Stomach smooth muscle (tissue), 2 donors: Measurements from ENCODE around the gene ATP8A1.

Source experiments
- H3K27ac ChIP-seq: one replicate; pipeline ENCODE4 v1.7.0; 2013; ENCODE audit warnings: mild to moderate bottlenecking, low read length, inconsistent platforms
- H3K27me3 ChIP-seq, 2 donors: one replicate each; pipeline ENCODE4 v1.7.0; 2013; ENCODE audit warnings: low read length in 2 of 2; ENCODE audit not compliant: insufficient read depth in 2 of 2, control insufficient read depth in 1 of 2
- H3K36me3 ChIP-seq, 2 donors: one replicate each; pipeline ENCODE4 v1.7.0; 2013; ENCODE audit warnings: low read length in 2 of 2; ENCODE audit not compliant: control insufficient read depth in 2 of 2, insufficient read depth in 2 of 2
- H3K4me1 ChIP-seq: one replicate; pipeline ENCODE4 v1.7.0; 2013; ENCODE audit warnings: low read length; ENCODE audit not compliant: control insufficient read depth, insufficient read depth
- H3K4me3 ChIP-seq, 2 donors: one replicate each; pipeline ENCODE4 v1.7.0; 2013; ENCODE audit warnings: low read length in 2 of 2
- H3K9ac ChIP-seq, 2 donors: one replicate each; pipeline ENCODE4 v1.7.0; 2013; ENCODE audit warnings: low read length in 2 of 2, mild to moderate bottlenecking in 1 of 2
- H3K9me3 ChIP-seq, 2 donors: one replicate each; pipeline ENCODE4 v1.7.0; 2013; ENCODE audit warnings: low read length in 2 of 2; ENCODE audit not compliant: control insufficient read depth in 2 of 2
- donor health status: healthy.
- donor health status: Pancreatic carcinoma.

ATP8A1 gene

GRCh38 chr4:42512226-42512625 is 144.7 kb downstream of the ATP8A1 start:
- Histone ChIP-seq H3K4me1 (no peaks in the 10 kb centered on the region), H3K27me3 (no peaks in the 10 kb centered on the region), H3K9ac (no peak overlapping the region), H3K27ac (no peak overlapping the region), H3K36me3 (no peaks in the 10 kb centered on the region), H3K4me3 (no peak overlapping the region), H3K9me3 (no peaks in the 10 kb centered on the region)

GRCh38 chr4:42510225-42510624 is 146.7 kb downstream of the ATP8A1 start:
- Histone ChIP-seq H3K9me3 (no peaks in the 10 kb centered on the region), H3K9ac (no peak overlapping the region), H3K4me3 (no peak overlapping the region), H3K27ac (no peak overlapping the region), H3K4me1 (no peaks in the 10 kb centered on the region), H3K27me3 (no peaks in the 10 kb centered on the region), H3K36me3 (no peaks in the 10 kb centered on the region)

- no peaks in the 10 kb centered on the region for H3K4me1 ChIP-seq
- no peak overlapping the region for H3K27ac ChIP-seq
- no peak overlapping the region for H3K4me3 ChIP-seq
- no peaks in the 10 kb centered on the region for H3K36me3 ChIP-seq
- no peak overlapping the region for H3K9ac ChIP-seq
- H3K9me3 ChIP-seq = no peaks in the 10 kb centered on the region
- no peaks in the 10 kb centered on the region for H3K27me3 ChIP-seq
Measured at GRCh38 chr4:42501624-42502401, 155.1 kb downstream of the ATP8A1 start.

- Histone ChIP-seq H3K27ac (no peak overlapping the region), H3K4me1 (no peaks in the 10 kb centered on the region), H3K36me3 (no peaks in the 10 kb centered on the region), H3K4me3 (no peak overlapping the region), H3K27me3 (no peaks in the 10 kb centered on the region), H3K9me3 (no peaks in the 10 kb centered on the region), H3K9ac (no peak overlapping the region)
Measured at GRCh38 chr4:42498040-42498439, 158.9 kb downstream of the ATP8A1 start.

- H3K36me3 ChIP-seq = no peaks in the 10 kb centered on the region
- H3K9me3 ChIP-seq = no peaks in the 10 kb centered on the region
- H3K4me1 ChIP-seq = no peaks in the 10 kb centered on the region
- H3K9ac ChIP-seq = no peak overlapping the region
- H3K27me3 ChIP-seq = no peaks in the 10 kb centered on the region
- no peak overlapping the region for H3K27ac ChIP-seq
- H3K4me3 ChIP-seq = no peak overlapping the region
Measured at GRCh38 chr4:42497142-42497910, 159.6 kb downstream of the ATP8A1 start.

- no peaks in the 10 kb centered on the region for H3K4me1 ChIP-seq
- H3K9ac ChIP-seq = no peak overlapping the region
- no peak overlapping the region for H3K4me3 ChIP-seq
- no peaks in the 10 kb centered on the region for H3K27me3 ChIP-seq
- no peaks in the 10 kb centered on the region for H3K36me3 ChIP-seq
- H3K9me3 ChIP-seq = no peaks in the 10 kb centered on the region
- no peak overlapping the region for H3K27ac ChIP-seq
Measured at GRCh38 chr4:42492962-42493361, 163.9 kb downstream of the ATP8A1 start.

- Histone ChIP-seq H3K9ac (no peak overlapping the region), H3K36me3 (no peaks in the 10 kb centered on the region), H3K27ac (no peak overlapping the region)
Measured at GRCh38 chr4:42490015-42490414, 166.9 kb downstream of the ATP8A1 start.

GRCh38 chr4:42489095-42489494 is 167.8 kb downstream of the ATP8A1 start:
- Histone ChIP-seq H3K27me3 (no peaks in the 10 kb centered on the region), H3K9ac (no peak overlapping the region), H3K36me3 (no peaks in the 10 kb centered on the region), H3K9me3 (no peaks in the 10 kb centered on the region), H3K4me1 (no peaks in the 10 kb centered on the region), H3K27ac (no peak overlapping the region), H3K4me3 (no peak overlapping the region)

More at GRCh38 chr4:42490015-42490414, 166.9 kb downstream of the ATP8A1 start:
- Histone ChIP-seq H3K4me1 (no peaks in the 10 kb centered on the region), H3K9me3 (no peaks in the 10 kb centered on the region), H3K27me3 (no peaks in the 10 kb centered on the region), H3K4me3 (no peak overlapping the region)

GRCh38 chr4:42488554-42488953 is 168.4 kb downstream of the ATP8A1 start:
- Histone ChIP-seq H3K36me3 (no peaks in the 10 kb centered on the region), H3K9me3 (no peaks in the 10 kb centered on the region), H3K4me3 (no peak overlapping the region), H3K4me1 (no peaks in the 10 kb centered on the region), H3K27ac (no peak overlapping the region), H3K9ac (no peak overlapping the region), H3K27me3 (no peaks in the 10 kb centered on the region)

GRCh38 chr4:42488114-42488513 is 168.8 kb downstream of the ATP8A1 start:
- Histone ChIP-seq H3K9me3 (no peaks in the 10 kb centered on the region), H3K4me1 (no peaks in the 10 kb centered on the region), H3K9ac (no peak overlapping the region), H3K27me3 (no peaks in the 10 kb centered on the region), H3K27ac (no peak overlapping the region), H3K36me3 (no peaks in the 10 kb centered on the region), H3K4me3 (no peak overlapping the region)

- Histone ChIP-seq H3K27ac (no peak overlapping the region), H3K4me1 (no peaks in the 10 kb centered on the region), H3K9ac (no peak overlapping the region), H3K36me3 (no peaks in the 10 kb centered on the region), H3K4me3 (no peak overlapping the region), H3K27me3 (no peaks in the 10 kb centered on the region), H3K9me3 (no peaks in the 10 kb centered on the region)
Measured at GRCh38 chr4:42487230-42487629, 169.7 kb downstream of the ATP8A1 start.
